ENCODE measurements around the gene KPNB1.
A peak's percentile ranks its signal among the peaks of the same experiment; 100 is the strongest.
"Not testable (repeated sequence)": the region's sequence is repeated elsewhere in the genome, so short reads cannot be mapped to it uniquely, and the experiment has no call there.

The KPNB1 gene

GRCh38 chr17:47682727-47683126 is 33.0 kb downstream of the KPNB1 start:
- DNase-seq = not testable (repeated sequence)

- no peak for DNase-seq
These were observed 34.3 kb downstream of the KPNB1 start for GRCh38 chr17:47684025-47684424.

- DNase-seq = no peak
These were observed 34.9 kb downstream of the KPNB1 start for GRCh38 chr17:47684535-47685193.

GRCh38 chr17:47685556-47686275 is 36.0 kb downstream of the KPNB1 start:
- DNase-seq = no peak

DNA sequence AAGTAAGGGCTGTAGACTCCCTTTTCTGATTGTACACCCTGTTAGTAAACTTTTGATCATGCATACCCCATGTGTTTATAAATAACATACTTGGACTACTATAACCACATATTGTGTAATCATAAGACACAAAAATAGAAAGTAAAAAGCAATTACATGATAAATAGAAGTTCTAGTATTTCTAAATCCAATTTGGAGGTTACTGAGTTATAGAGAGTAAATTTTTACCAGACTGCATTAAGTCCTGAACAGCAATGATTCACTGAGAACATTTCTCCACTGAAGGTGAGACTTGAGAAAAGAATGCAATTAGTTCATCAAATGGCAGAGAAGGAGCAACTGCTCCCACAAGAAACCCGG is 36.5 kb downstream of the KPNB1 start:
- no peak for DNase-seq

DNA sequence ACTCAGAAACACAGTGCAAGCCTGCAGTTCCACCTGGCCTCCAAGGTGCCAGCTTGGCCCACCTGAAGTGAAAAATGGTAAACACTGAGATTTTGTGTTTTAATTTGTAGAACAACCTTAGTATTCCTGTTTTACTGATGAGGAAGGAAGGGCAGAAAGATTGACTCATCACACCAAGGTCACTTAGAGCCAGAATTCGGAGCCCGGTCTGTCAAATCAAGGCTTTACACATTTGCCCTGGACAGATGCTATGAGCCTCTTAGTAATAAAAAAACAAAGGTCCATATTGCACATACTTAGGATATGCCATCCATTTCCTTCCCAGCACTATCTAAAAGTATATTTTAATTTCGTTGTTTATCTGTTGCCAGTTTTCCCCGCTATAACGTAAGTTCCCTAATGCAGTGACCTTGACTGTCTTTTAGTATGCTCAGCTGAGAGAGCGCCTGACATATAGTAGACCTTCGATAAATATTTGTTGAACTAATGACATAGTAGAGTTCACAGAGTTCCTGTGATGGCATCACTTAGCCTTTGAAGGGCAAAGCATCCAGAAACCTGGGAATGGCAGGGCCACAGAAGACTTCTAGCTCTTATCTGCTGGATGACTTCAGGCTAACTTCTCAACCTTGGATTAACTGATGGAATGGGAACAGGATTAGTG is 37.1 kb downstream of the KPNB1 start:
- DNase-seq = no peak

DNA sequence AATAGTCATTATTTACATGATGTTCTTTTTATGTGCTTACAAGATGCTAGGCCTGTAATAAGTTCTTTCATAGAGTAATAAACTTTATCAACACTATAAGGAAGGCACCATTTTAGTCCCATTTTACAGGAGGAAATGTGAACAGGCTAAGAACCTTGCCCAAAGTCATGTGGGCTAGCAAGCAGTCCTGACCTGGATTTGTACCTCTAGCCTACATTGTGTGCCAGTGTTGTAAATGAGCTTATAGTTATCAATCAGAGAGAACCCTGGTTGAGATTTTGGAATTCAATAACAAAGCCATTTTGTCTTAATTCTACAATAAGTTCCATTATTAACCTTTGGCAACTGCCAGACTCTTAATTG is 37.6 kb downstream of the KPNB1 start:
- no peak for DNase-seq

DNA sequence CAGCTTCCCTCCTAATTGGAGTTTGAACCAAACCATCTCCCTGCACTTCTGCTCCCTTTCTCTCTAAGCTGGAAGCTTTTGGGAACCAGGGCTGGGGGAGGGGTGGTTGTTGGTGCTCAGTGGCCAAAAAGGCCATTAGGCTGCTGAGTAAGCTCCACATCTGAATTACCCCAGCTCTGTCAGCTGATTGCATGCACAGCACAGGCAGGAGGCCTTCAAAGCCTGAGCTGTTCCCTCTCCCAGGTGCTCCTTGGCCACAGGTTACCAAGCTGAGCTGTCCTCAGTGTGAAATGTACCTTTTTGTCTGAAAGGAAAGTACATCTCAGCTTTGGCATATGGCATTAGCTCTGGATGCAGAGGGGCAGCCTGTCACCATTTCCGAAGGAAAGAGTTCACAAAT is 38.0 kb downstream of the KPNB1 start:
- DNase-seq = no peak

- DNase-seq = peak; percentile 70
These were observed 40.4 kb downstream of the KPNB1 start for GRCh38 chr17:47690121-47690520.

GRCh38 chr17:47692137-47692894 is 42.6 kb downstream of the KPNB1 start:
- DNase-seq = no peak

- no peak for DNase-seq
These were observed 43.4 kb downstream of the KPNB1 start for GRCh38 chr17:47692895-47693730.

- peak; percentile 59 for DNase-seq
These were observed 44.2 kb downstream of the KPNB1 start, which contains the start of gene TBKBP1 for GRCh38 chr17:47693731-47694580. Gene TBKBP1, plus strand, starts transcription at chr17:47694161. Its CDS starts 1,952 bp downstream, at chr17:47696113.

DNA sequence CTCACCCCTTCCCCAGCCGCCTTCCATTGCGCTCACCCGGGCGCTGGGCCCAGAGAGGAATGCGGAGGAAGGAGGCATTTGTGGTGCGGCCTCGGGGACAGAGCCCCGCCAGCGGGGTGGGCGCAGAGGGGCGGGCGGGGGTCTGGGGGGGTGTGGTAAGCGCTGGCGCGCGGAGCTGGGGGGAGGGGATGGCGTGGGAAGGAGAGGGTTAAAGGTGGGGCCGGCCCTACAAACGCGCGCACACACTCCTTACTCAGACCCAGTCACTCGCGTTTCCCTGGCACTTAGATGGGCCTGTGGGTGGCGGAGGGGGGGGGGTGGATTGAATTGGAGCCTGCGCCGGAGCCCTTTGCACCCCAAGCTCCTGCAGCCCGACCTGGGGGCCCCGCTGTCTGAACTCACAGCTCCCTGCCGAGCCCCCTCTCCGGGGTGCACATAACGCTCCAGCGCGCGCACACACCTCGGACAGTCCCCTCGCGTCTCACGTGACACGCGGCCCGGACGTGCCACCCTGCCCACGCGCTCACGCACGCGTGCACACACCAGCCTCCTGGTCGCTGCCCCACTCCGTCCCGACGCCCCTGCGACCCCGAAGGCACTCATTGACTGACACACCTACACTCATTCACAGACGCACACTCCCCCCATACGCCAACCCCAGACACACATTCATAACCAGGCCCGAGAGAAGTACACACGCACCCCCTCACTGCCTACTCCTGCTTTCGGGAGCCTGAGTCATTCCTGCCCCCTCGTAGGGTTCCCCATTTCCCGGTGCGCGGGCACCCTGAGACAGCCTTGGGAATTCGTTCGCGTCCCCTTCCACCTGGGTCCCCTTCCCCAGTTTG is 45.1 kb downstream of the KPNB1 start:
- peak; percentile 62 for DNase-seq

DNA sequence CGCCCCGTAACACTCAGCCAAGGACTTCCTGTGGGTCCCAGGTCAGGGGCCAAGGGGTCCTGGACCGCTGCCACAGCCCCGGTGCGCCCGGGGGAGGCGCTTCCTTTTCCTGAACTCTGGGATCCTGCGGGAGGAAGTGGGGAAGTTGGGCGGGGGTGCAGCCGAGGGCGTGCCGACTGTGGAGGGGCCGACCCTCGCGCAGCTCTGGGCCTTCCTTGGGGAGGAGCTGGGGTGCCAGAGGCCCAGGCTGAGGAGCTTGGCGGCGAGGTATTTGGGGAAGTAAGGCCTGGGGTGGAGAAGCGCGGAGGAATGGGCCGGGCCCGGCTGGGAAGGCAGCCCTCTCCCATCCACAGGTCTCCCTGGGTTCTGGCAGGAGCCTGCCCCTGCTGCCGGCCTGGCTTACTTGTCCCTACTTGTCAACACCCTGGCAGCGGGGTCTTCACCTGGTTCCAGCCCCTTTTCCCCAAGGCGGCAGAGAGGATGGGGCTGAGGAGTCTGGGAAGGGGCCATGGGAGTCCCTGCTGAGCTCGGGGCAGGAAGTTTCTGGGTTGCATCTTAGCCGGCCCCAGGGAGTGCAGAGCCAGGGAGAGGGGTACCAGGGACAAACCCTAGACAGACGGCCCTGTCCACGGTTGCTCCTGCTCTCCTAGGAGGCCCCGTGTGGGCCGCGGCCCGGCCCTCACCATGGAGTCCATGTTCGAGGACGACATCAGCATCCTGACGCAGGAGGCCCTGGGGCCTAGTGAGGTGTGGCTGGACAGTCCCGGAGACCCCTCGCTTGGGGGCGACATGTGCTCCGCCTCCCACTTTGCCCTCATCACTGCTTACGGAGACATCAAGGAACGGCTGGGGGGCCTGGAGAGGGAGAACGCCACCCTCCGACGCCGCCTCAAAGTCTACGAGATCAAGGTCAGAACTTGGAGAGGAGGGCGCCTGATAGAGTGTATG is 46.0 kb downstream of the KPNB1 start:
- no peak for DNase-seq

- no peak for DNase-seq
These were observed 47.3 kb downstream of the KPNB1 start for GRCh38 chr17:47696717-47697642.

GRCh38 chr17:47697906-47698711 is 48.4 kb downstream of the KPNB1 start:
- DNase-seq = no peak
